ENCODE results near the gene CDCP2. TPM values are rescaled to one million over a fixed set of nuclear protein-coding genes. Genes with fewer than 3 reads are reported as not detected.

Gene CDCP2
- total RNA-seq, 1 experiment from 2014 or later: not detected

DNA sequence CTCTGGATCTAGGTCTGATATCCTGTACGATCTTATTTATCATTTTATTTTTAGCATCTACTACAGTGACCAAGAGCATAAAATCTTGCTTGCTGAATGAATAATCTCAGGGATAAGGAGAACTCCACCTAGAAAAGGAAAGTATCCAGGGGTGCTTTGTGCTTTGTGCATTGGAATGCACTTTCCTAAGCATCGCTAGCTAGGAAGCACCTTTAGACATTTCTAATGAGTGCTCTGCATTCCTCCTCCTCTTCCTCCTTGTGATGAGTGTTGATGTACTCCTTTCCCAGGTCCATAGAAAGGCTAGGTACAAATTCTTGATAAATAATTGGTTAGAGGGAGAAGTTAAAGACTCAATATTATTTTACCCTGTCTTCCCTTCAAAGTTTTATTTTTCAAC lies 68.0 kb downstream of the CDCP2 start:
- Histone ChIP-seq H4K20me1 (ENCODE audit: insufficient read depth) (no peaks in the 10 kb centered on the region), H2AFZ (no peak overlapping the region), H3K36me3 (ENCODE audit: low read depth) (peaks cover 1% of the 10 kb centered on the region; the same call in 1 of the 2 replicates), H3F3A (ENCODE audit: insufficient read depth, low read depth) (no peaks in the 10 kb centered on the region), H3K9me3 (ENCODE audit: insufficient read depth, low read depth) (no peaks in the 10 kb centered on the region), H3K4me3 (no peak overlapping the region), H3K9me2 (ENCODE audit: insufficient read depth) (no peaks in the 10 kb centered on the region), H3K27me3 (ENCODE audit: insufficient read depth, low read depth) (no peaks in the 10 kb centered on the region), H3K4me2 (no peak overlapping the region), H3K27ac (no peak overlapping the region), H3K4me1 (replicated peaks; ENCODE audit: insufficient read depth) (no peaks in the 10 kb centered on the region), H3K79me2 (ENCODE audit: low read depth) (no peaks in the 10 kb centered on the region)
- ChIA-PET POLR2A (ENCODE audit: unreplicated experiment) (no interaction called here), CTCF (no interaction called here)
- no peak for DNase-seq
- intact Hi-C loops (cut with micrococcal nuclease; ENCODE audit: unreplicated experiment): loop anchor here (5.0 kb wide), 1 partner anchor 222 kb away; no protein-coding TSS in a partner anchor
- no TSS peak for BruUV-seq (replicated peaks)
- TF ChIP-seq EZH2 (IDR thresholded peaks at IDR 0.05; ENCODE audit: low read depth) (no peak), CTCF (conservative IDR thresholded peaks at IDR 0.05) (no peak)

Other genes starting within 250 kb of the CDCP2 start
- gene IFT25, start 207.3 kb downstream of the CDCP2 start, total RNA-seq (2021): 98.8 and 128 TPM in 2 replicates
- gene LRRC42, start 206.7 kb downstream of the CDCP2 start, total RNA-seq (2021): 78.7 and 82.7 TPM in 2 replicates
- 1.6 TPM in 2 replicates for gene LDLRAD1, start 134.8 kb downstream of the CDCP2 start, total RNA-seq (2021)
- gene TMEM59, start 99.8 kb downstream of the CDCP2 start, total RNA-seq (2021): 239 and 287 TPM in 2 replicates
- 8.8 and 11.5 TPM in 2 replicates for gene TCEANC2, start 99.4 kb downstream of the CDCP2 start, total RNA-seq (2021)
- gene CYB5RL, start 47.0 kb upstream of the CDCP2 start, total RNA-seq (2021): 6.5 and 6.7 TPM in 2 replicates
- 180 and 198 TPM in 2 replicates for gene MRPL37, start 47.2 kb upstream of the CDCP2 start, total RNA-seq (2021)

Data from PC-9 (cell line).